Epithelial cell of esophagus (primary cell): ENCODE results near the gene DPH3.

Experiments used
- DNase-seq: peaks from one replicate; pipeline ENCODE4 v3.0.0; 2010; ENCODE audit warnings: low read depth
- H3K4me3 ChIP-seq: 2 replicates; pipeline ENCODE4 v1.5.1; 2011; ENCODE audit warnings: mild to moderate bottlenecking, low read length, control low read depth
- TF ChIP-seq, protein P1 (sequence below): IDR thresholded peaks from 2 replicates; pipeline ENCODE4 v1.5.1; 2011; ENCODE audit warnings: low read depth, mild to moderate bottlenecking, low read length, control low read depth, inconsistent platforms; ENCODE audit not compliant: insufficient read depth; ENCODE audit errors: missing control alignments

DPH3 gene

DNA sequence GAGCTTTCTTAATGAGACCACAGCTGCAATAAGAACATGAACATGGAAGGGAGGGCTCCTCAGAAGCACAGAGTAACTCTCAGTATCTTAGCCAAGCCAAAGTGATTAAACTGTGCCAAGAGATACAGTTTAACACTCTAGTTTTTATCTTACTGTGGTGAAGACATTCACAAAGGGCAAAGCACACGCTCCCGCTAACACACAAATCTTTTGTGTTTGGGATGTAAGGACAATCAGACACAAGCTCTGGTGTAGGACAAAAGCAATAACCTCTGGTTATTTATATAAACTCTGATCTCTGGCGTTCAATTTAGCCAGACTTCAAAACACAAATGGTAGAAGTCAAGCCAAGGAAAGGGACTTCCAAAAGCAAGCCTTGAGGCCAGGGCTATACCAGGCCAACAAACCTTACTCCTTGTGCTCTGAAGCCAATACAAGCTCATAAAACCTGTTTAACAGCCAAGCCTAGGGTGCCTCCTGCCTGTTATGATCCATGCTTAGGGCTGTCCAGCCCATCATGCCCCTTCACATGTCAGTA is 27.8 kb downstream of the DPH3 start:
- TF ChIP-seq, protein P1, sequence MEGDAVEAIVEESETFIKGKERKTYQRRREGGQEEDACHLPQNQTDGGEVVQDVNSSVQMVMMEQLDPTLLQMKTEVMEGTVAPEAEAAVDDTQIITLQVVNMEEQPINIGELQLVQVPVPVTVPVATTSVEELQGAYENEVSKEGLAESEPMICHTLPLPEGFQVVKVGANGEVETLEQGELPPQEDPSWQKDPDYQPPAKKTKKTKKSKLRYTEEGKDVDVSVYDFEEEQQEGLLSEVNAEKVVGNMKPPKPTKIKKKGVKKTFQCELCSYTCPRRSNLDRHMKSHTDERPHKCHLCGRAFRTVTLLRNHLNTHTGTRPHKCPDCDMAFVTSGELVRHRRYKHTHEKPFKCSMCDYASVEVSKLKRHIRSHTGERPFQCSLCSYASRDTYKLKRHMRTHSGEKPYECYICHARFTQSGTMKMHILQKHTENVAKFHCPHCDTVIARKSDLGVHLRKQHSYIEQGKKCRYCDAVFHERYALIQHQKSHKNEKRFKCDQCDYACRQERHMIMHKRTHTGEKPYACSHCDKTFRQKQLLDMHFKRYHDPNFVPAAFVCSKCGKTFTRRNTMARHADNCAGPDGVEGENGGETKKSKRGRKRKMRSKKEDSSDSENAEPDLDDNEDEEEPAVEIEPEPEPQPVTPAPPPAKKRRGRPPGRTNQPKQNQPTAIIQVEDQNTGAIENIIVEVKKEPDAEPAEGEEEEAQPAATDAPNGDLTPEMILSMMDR = no peak
- no peak overlapping the region for H3K4me3 ChIP-seq
- DNase-seq = peak; percentile 30

GRCh38 chr3:16236030-16236639 is 28.6 kb downstream of the DPH3 start:
- TF ChIP-seq, protein P1 = no peak
- no peak overlapping the region for H3K4me3 ChIP-seq

GRCh38 chr3:16234281-16234680 is 30.5 kb downstream of the DPH3 start:
- no peak overlapping the region for H3K4me3 ChIP-seq
- TF ChIP-seq, protein P1 = no peak
- DNase-seq = no peak

More at GRCh38 chr3:16236030-16236639, 28.6 kb downstream of the DPH3 start:
- DNase-seq = no peak

GRCh38 chr3:16233806-16234205 is 30.9 kb downstream of the DPH3 start:
- TF ChIP-seq, protein P1 = no peak
- no peak for DNase-seq
- H3K4me3 ChIP-seq = no peak overlapping the region

GRCh38 chr3:16231983-16232382 is 32.8 kb downstream of the DPH3 start:
- TF ChIP-seq, protein P1 = no peak
- no peak for DNase-seq
- no peak overlapping the region for H3K4me3 ChIP-seq

DNA sequence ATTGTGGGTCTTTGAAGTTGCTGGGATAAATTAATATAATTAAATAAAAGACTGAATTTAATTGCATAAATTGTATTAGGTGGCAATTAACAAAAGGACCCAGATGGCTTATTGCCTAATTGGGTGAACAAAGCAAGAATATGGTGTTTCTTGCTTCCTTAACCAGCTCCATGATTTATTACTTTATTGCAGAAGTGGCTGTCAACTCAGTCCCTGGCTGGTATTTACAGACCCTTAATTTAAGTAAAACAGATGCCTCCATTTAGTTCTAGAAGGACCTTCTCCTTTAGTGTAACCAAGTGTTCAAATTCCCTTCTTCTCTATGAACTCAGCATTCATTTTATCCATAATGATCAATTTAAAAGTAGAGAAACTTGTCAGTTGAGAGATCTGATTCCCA is 35.1 kb downstream of the DPH3 start:
- DNase-seq = no peak
- H3K4me3 ChIP-seq = no peak overlapping the region
- TF ChIP-seq, protein P1 = no peak

DNA sequence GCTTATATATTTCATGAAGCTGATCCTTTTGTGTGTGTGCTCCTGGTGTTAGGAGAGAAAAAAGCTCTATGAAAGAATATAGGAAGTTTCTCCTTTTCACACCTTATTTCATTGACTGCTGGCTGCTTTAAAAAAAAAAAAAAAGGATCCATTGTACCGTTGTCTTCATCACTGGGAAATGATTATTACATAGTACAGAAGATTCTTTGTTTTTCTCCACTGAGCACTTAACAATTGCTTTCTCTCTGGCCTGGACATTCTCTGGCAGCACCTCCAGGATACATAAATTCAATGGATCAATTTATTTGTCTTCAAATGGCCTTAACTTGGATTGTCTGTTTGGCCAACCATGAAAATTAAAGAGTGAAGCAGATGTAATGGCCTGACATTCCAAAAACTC is 37.2 kb downstream of the DPH3 start:
- TF ChIP-seq, protein P1 = no peak

More for the DNA sequence above, 37.2 kb downstream of the DPH3 start:
- no peak for DNase-seq
- H3K4me3 ChIP-seq = no peak overlapping the region
